GM19328 (cell line): ENCODE measurements around the gene AARS2.
"Not testable (repeated sequence)": the region's sequence is repeated elsewhere in the genome, so short reads cannot be mapped to it uniquely, and the experiment has no call there.

ENCODE experiments used
- ATAC-seq: cut with Tn5 transposase; IDR thresholded peaks from one replicate; pipeline ENCODE4 v1.9.1; 2021; ENCODE audit warnings: mild to moderate bottlenecking, moderate library complexity; ENCODE audit not compliant: unreplicated experiment

The AARS2 gene

DNA sequence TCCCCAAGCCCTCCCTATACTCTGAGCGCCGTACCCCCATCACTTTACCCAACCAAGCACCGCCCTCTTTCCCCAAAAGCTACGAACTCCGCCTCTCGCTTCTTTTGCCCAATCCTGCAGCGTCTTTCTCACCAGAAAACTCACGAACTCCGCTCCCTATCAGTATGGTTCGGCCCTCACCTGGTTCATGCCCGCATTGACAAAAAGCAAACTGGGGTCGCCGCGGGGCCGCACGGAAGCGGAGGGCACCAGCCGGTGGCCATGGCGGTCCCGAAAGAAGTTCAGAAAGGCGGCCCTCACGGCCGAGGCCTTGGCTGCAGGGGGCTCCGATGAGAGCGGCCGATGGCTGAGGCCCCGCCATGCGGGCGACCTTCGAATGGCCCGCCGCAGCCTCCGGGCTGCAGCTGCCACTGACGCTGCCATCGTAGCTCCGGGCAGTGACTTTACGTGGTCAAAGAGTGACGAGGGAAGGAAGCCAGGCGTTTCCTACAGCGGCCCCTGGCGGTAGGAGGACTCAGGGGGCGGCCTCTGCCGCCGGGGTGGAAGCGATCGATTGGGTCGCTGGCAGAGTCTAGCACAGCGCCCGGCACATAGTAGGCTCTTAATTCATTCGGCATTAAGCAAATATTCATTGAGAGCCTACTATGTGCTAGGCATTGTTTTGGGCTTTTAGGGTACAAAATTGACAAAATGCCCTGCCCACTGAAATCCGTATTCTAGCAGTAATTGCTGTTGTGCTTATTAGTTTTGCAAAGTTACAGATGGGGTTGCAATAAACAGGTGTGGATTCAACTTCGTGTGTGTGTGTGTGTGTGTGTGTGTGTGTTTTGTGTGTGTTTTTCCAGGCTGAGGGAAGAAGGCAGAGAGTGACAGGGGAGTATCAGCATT lies at the start of gene AARS2:
Gene AARS2 (minus strand): TSS at position 447 of the 888 bp plus-strand sequence. CDS start 24 bp downstream, at position 423.
- ATAC-seq = peak; percentile 88

- no peak for ATAC-seq
Observed at GRCh38 chr6:44361947-44362346, 48.8 kb upstream of the AARS2 start.

DNA sequence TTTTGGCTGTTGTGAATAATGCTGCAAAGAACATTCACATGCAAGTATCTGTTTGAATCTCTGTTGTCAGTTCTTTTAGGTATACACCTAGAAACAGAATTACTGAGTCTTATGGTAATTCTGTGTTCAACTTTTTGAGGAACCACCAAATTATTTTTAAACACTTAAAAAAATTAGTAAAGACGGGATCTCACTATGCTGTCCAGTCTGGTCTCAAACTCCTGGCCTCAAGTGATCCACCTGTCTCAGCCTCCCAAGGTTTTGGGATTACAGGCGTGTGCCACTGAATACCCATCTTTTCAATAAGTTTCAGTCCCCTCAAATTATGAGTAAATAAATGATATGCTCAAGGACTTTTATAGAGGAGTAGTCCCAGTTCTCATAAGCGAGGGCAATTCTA lies 46.8 kb upstream of the AARS2 start:
- ATAC-seq = no peak

DNA sequence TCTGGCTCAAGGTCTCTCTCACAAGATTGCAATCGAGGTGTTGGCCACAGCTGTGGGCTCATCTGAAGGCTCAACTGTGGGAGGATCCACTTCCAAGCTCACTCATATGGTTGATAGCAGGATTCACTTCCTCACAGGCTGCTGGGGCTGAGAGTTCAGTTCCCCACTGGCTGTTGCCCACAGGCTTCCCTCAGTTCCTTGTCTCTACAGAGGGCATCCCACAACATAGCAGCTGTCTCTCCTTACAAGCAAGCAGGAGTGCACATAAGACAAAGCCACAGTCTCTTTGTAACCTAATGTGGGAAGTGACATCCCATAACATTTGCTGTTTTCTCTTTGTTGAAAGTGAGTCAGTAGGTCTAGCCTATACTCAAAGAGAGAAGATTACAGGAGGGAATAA lies 43.3 kb upstream of the AARS2 start:
- no peak for ATAC-seq

- no peak for ATAC-seq
Observed at GRCh38 chr6:44355640-44356039, 42.5 kb upstream of the AARS2 start.

- ATAC-seq = no peak
Observed at GRCh38 chr6:44353336-44353735, 40.2 kb upstream of the AARS2 start.

DNA sequence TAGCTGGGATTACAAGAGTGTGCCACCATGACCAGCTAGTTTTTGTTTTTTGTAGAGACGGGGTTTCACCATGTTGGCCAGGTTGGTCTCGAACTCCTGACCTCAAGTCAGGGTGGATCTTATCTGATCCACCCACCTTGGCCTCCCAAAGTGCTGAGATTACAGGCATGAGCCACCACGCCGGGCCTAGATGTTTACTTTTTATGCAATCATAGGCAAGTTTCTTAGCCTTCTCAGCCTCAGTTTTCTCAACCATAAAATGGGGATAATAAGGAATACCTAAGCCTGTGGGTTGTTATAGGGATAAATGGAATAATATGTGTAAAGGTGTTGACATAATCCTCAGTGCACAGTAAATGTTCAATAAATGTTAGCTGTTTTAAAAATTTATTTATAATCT lies 39.1 kb upstream of the AARS2 start:
- ATAC-seq = no peak

DNA sequence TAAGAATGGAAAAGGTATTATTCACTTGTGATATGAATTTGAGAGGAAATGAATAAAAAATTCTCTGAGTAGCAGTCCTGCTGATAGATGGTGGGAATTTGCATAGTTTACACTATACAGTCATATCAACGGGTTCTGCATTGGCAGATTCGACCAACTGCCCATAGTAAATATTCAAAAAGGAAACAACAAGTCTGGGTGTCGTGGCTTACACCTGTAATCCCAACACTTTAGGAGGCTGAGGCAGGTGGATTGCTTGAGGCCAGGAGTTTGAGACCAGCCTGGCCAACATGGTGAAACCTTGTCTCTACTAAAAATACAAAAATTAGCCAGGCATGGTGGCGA lies 37.5 kb upstream of the AARS2 start:
- not testable (repeated sequence) for ATAC-seq

DNA sequence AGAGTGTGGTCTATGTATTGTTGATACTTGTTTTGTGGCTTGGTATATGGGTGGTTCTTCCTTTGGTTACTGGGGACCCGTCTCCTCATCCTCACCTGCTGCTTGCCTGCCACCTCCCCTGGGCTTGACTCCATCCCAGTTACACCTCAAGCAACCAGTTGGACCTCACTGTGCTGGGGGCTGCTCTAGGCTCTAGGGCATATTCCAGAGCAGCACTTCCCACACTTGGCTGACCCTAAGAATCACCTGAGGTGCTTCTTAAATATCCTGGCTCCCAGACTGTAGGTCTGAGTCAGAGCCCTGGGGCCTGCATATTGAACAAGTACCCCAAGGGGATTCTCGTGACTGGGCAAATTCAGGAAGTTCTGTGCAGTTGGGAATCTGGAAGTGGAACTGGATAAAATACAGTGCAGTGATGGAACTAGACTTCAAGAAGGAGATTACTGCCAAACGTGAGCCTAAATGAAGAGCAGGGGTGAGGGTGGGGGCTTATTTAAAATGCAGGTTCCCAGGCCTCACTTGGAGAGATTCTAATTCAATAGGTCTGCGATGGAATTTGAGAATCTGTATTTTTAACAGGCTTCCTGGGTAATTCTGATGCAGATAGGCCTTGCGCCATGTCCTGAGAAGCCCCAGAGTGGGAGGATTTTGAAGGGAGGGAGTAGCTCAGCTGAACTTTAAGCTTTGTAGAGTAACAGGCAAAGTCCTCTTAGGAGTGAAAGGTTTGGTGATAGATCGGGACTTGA lies 36.9 kb upstream of the AARS2 start:
- ATAC-seq = no peak

DNA sequence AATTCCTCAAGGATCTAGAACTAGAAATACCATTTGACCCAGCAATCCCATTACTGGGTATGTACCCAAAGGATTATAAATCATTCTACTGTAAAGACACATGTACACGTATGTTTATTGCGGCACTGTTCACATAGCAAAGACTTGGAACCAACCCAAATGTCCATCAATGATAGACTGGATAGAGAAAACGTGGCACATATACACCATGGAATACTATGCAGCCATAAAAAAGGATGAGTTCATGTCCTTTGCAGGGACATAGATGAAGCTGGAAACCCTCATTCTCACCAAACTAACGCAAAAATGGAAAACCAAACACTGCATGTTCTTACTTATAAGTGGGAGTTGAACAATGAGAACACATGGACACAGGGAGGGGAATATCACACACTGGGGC lies 33.7 kb upstream of the AARS2 start:
- not testable (repeated sequence) for ATAC-seq

DNA sequence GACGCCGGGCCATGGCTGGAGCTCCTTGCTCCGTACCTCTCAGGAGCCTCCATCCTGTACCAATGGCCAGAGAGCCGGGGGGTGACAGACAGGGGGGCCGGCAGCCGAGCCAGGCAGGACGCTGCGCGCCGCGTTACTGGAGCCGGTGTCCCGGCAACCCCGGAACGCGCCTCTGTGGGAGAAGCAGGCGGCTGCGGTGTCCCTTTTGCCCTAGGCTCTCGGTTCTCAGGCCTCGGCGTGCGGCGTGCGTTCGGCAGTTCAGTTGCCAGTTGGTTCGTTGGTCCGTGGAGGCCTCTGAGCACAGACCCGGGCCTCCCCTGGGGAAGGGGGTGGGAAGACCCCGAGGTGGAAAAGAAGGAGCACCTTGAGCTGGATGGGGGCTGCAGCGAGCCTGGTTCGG lies 29.3 kb upstream of the AARS2 start, which contains the start of gene SPATS1:
Gene SPATS1 (plus strand): TSS at position 162 of the 400 bp plus-strand sequence. CDS start 446 bp downstream, outside the sequence.
- no peak for ATAC-seq

- no peak for ATAC-seq
Observed at GRCh38 chr6:44342052-44342451, 28.9 kb upstream of the AARS2 start.

GRCh38 chr6:44341095-44341890 lies 28.1 kb upstream of the AARS2 start:
- no peak for ATAC-seq

DNA sequence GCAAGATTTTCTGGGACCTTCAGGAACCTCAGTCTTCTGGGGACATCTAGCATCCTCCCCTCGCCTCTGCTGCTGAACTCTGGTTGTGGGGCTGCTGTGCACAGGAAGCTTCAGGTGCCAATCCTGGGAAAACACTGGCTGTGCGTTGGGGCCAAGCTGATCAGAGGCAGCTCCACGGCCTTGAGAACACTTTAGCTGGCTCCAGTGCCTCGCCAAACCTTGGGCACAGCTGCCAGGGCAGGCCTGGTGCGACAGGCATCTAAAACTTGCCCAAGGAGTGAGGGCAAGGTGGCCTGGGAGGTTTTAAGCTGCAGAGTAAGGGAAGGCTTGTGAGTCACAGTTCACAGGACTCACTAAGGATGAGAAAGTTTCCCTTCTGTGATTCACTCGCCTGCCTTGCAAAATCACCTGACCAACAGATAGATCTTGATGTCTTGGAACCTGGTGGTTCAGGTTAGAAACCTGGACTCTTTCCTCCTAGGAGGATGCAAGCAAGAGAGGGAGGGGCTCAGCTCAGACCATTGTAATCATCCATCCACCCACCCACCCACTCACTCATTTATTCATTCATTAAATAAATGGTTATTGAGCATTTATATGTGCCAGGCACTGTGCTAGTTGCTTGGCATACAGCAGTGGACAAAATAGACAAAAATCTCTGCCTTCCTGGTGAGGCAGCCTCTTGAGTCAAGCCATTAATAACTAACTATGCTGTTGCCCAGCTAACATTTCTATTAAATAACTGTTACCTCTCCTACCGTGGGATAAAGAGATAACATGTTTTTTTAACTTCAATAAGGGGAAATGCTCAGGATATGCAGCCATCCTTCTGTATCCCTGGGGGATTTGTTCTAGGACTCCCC lies 26.8 kb upstream of the AARS2 start:
- ATAC-seq = no peak

DNA sequence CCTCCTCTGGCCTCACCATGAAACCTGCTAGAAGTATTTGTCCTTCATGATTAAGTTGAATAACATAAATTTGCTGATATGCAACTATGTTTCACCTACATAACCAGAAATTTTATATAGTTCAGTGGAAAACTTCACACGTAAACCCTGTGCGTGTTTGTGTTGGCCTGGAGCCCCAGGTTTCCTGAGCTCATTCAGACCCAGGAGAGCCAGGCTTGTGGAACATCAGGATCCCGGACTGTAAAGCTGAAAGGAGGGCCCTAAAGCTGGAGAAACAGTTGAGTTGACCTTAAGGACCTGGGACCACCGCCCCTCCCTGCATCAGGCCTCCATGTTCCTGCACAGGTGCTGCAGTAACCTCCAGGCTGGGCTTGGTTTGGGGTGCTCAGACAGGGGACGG lies 26.2 kb upstream of the AARS2 start:
- ATAC-seq = no peak

DNA sequence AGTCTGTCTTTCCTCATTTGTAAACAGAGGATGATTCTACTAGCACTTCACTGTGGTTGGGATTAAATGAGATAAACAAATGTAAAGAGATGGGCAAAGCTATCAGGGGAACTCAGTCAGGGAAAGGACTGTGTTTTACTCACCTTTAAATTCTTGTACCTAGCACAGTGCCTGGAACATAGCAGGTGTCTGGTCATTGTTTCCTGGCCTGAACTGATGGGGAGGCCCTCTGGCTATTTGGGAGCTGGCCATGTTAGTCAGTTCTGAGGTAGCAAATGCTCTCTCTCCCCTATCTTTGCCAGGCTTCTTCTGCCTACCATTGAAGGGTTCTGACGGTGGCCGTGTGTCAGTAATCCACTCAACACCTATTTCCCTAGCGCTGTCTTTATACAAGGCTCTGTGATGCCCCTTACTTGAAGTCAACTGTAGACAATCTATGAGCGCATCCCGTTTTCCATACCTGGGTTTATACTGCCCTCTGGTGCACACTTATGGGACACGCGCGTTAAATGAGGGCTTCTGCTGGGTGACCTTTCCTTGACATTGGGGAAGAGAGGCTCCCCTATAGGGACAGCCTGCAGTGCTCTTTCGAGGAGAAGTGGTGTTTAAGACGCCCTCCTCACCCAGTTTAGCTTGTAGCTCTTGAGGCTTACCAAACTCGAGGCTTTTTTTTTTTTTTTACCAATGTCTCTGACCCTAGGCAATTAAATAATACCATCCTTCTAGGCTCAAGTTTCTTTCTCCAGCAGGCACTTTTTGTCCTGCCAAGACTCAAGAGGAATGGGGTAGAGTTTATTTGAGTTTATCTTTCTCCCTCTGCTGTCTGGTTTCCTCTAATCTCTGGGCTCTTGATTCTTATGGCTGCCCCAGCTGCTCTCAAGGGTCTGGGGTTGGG lies 25.3 kb upstream of the AARS2 start:
- ATAC-seq = no peak

DNA sequence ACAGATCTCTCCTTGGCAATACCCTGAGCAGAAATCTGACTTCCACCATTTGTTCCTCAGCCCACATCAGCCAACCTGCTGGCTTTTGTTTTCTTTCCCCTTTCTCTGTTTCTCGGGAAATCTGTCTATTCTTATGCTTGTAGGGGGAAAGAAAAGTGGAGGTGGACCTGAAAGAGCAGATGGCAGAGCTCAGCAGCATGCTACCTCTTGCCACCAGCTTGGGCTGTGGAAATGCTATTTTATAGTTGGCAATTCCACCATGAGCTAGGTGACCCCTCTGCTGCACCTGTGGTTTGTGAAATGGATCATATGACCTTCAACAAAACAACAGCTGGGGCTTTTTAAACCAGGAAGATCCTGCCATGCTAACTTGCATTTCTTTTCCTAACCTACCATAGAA lies 22.5 kb upstream of the AARS2 start:
- ATAC-seq = no peak

- ATAC-seq = no peak
Observed at GRCh38 chr6:44333942-44334341, 20.8 kb upstream of the AARS2 start.

DNA sequence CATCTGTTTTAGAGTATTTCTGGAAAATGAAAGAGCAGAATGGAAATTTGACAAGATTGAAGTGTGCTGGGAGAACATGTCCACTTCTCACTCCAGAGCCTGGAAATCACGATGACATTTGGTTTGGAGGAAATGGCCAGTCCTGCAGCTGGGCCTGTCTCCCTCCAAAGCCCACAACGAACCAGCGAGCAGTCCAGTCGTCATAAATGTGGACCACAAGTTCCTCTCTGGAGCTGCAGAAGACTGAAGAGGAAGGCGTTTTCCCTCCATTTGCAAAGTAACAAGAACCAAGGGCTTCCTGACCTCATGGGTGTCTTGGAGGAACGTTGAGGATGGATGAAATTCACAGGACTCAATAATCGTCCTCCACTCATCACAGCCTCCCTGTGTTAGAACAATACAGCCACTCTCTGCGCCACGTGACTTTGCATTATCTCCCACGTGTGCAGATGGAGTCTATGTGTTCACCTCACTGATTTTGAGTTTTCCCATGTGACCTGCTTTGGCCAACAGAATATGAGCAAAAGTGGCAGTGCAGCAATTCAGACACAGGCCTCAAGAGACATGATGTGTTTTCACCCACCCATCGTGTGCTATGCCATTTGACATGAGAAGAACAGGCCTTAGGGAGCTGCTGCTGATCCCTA lies 20.2 kb upstream of the AARS2 start:
- ATAC-seq = no peak
